Ishikawa (cell line): Measurements from ENCODE around the gene CAB39.

ENCODE experiments used
- CEBPB ChIP-seq: IDR thresholded peaks from 2 replicates; pipeline ENCODE4 v1.6.1; 2012
- CREB1 ChIP-seq: IDR thresholded peaks from 2 replicates; pipeline ENCODE4 v1.6.1; 2012; ENCODE audit warnings: low read depth
- EGR1 ChIP-seq: IDR thresholded peaks from 2 replicates; pipeline ENCODE4 v1.6.1; 2012
- EP300 ChIP-seq: IDR thresholded peaks from 2 replicates; pipeline ENCODE4 v1.6.1; 2012; ENCODE audit warnings: borderline replicate concordance
- NFIC ChIP-seq: IDR thresholded peaks from 2 replicates; pipeline ENCODE4 v1.6.1; 2012
- RAD21 ChIP-seq: IDR thresholded peaks from 2 replicates; pipeline ENCODE4 v1.6.1; 2012; ENCODE audit warnings: low read depth
- REST ChIP-seq: IDR thresholded peaks from 2 replicates; pipeline ENCODE4 v1.6.1; 2012; ENCODE audit warnings: low read depth, mild to moderate bottlenecking
- TAF1 ChIP-seq: IDR thresholded peaks from 2 replicates; pipeline ENCODE4 v1.6.1; 2012; ENCODE audit warnings: low read depth, mild to moderate bottlenecking
- TCF12 ChIP-seq: IDR thresholded peaks from 2 replicates; pipeline ENCODE4 v1.6.1; 2012; ENCODE audit warnings: low read depth
- USF1 ChIP-seq: IDR thresholded peaks from 2 replicates; pipeline ENCODE4 v1.6.1; 2012
- YY1 ChIP-seq: IDR thresholded peaks from 2 replicates; pipeline ENCODE4 v1.6.1; 2012; ENCODE audit warnings: low read depth
- ZBTB7A ChIP-seq: IDR thresholded peaks from 2 replicates; pipeline ENCODE4 v1.6.1; 2012; ENCODE audit warnings: low read depth
- TF ChIP-seq, protein P1 (sequence below): IDR thresholded peaks from 2 replicates; pipeline ENCODE4 v1.6.1; 2012

GRCh38 chr2:230816735-230817134, 104.1 kb downstream of the CAB39 start:
- TF ChIP-seq EGR1 (no peak), EP300 (no peak), REST (no peak), YY1 (no peak), TAF1 (no peak), CREB1 (no peak), USF1 (no peak), ZBTB7A (no peak), RAD21 (no peak), CEBPB (no peak), TCF12 (no peak), NFIC (no peak)
- TF ChIP-seq, protein P1, sequence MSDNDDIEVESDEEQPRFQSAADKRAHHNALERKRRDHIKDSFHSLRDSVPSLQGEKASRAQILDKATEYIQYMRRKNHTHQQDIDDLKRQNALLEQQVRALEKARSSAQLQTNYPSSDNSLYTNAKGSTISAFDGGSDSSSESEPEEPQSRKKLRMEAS, result no peak
